Neutrophil (primary cell): Measurements from ENCODE around the gene SPINK6.

Experiments
- H3K27ac ChIP-seq: fragments of 200-600 bp; sonication (generic); 2 replicates; pipeline ENCODE4 v1.5.1; 2016; ENCODE audit warnings: mild to moderate bottlenecking, moderate library complexity
- H3K27me3 ChIP-seq: fragments of 200-600 bp; sonication (generic); 2 replicates; pipeline ENCODE4 v1.6.0; 2016; ENCODE audit warnings: mild to moderate bottlenecking
- H3K36me3 ChIP-seq: fragments of 200-600 bp; sonication (generic); 2 replicates; pipeline ENCODE4 v1.5.1; 2017
- H3K4me1 ChIP-seq, 2 experiments: fragments of 200-600 bp in 1 of 2; sonication (generic) in 1 of 2; 1 replicate in 1 of 2; 2 replicates in 1 of 2; pipeline versions ENCODE4 v1.5.1 to v1.6.1; 2013 to 2016; ENCODE audit warnings: low read depth in 1 of 2, low read length in 1 of 2, mild to moderate bottlenecking in 1 of 2, moderate library complexity in 1 of 2; ENCODE audit not compliant: control insufficient read depth in 1 of 2, insufficient read depth in 1 of 2
- H3K4me3 ChIP-seq, 2 experiments: fragments of 200-600 bp in 1 of 2; sonication (generic) in 1 of 2; 1 replicate in 1 of 2; 2 replicates in 1 of 2; pipeline ENCODE4 v1.5.1; 2013 to 2016; ENCODE audit warnings: low read depth in 1 of 2, low read length in 1 of 2, mild to moderate bottlenecking in 1 of 2, moderate library complexity in 1 of 2
- H3K9me3 ChIP-seq: fragments of 200-600 bp; sonication (generic); 2 replicates; pipeline ENCODE4 v1.5.1; 2016
- TF ChIP-seq, protein P1 (sequence below): fragments of 200-600 bp; sonication (generic); IDR thresholded peaks from 2 replicates; pipeline ENCODE4 v1.5.1; 2016; ENCODE audit warnings: antibody characterized with exemption

SPINK6 gene

DNA sequence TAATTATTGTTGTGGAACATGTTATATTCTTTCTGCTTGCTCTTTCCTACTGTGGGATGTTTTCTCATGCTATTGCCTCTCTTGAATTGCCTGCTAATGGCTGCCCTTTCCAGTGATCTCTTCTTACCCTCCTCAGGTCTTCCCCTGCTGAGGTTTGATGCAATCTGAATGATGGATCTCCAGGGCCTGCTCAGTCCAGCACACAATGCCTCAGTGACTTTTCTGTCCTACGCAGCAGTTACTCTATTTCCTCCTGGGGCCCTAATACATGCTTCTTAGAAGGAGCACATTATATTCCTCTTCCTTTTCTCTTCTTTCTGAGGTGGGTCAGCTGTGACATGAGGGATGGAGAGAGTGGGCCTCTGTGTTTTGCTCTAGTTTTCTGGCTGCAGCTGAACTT lies 34.6 kb upstream of the SPINK6 start, which contains the start of gene SPINK14:
SPINK14 (plus strand) TSS at position 301 of the 400 bp plus-strand sequence. CDS start 1,187 bp downstream, outside the sequence.
- Histone ChIP-seq H3K27me3 (no peaks in the 10 kb centered on the region), H3K4me1 (no peaks in the 10 kb centered on the region), H3K4me3 (no peak within 1 kb of the TSS), H3K9me3 (no peaks in the 10 kb centered on the region), H3K27ac (no peak within 1 kb of the TSS), H3K36me3 (no peaks in the 10 kb centered on the region)
- TF ChIP-seq, protein P1, sequence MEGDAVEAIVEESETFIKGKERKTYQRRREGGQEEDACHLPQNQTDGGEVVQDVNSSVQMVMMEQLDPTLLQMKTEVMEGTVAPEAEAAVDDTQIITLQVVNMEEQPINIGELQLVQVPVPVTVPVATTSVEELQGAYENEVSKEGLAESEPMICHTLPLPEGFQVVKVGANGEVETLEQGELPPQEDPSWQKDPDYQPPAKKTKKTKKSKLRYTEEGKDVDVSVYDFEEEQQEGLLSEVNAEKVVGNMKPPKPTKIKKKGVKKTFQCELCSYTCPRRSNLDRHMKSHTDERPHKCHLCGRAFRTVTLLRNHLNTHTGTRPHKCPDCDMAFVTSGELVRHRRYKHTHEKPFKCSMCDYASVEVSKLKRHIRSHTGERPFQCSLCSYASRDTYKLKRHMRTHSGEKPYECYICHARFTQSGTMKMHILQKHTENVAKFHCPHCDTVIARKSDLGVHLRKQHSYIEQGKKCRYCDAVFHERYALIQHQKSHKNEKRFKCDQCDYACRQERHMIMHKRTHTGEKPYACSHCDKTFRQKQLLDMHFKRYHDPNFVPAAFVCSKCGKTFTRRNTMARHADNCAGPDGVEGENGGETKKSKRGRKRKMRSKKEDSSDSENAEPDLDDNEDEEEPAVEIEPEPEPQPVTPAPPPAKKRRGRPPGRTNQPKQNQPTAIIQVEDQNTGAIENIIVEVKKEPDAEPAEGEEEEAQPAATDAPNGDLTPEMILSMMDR: no peak

- H3K36me3 ChIP-seq: no peaks in the 10 kb centered on the region
- H3K4me3 ChIP-seq: no peak overlapping the region
- H3K27me3 ChIP-seq: peaks cover 4% of the 10 kb centered on the region
- H3K9me3 ChIP-seq: no peaks in the 10 kb centered on the region
- TF ChIP-seq, protein P1: no peak
- no peaks in the 10 kb centered on the region for H3K4me1 ChIP-seq
- no peak overlapping the region for H3K27ac ChIP-seq
Measured at GRCh38 chr5:148172377-148172776, 30.5 kb upstream of the SPINK6 start.

DNA sequence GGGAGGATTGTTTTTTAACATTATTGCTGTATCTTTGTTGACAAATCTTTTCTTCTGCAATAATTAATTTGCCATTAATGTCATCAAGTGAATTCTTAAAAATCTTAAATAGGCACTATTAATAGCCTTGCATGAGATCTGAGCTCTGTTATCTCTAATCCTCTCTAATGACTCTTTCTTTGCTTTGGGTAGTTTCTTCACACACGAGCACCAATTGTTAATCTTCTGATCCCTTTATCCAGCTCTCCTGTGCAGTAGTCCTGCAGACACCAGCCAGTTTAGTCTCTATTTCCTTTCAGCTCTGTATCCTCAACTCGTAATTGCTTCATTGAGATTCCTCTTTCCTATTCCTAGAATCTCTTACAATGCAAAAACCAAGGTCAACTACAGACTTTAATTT lies 26.4 kb upstream of the SPINK6 start:
- H3K4me3 ChIP-seq: no peak overlapping the region
- no peaks in the 10 kb centered on the region for H3K36me3 ChIP-seq
- H3K27ac ChIP-seq: no peak overlapping the region
- peaks cover 5% of the 10 kb centered on the region for H3K27me3 ChIP-seq
- TF ChIP-seq, protein P1: no peak
- H3K4me1 ChIP-seq: no peaks in the 10 kb centered on the region
- no peaks in the 10 kb centered on the region for H3K9me3 ChIP-seq

- Histone ChIP-seq H3K27me3 (peaks cover 5% of the 10 kb centered on the region), H3K4me1 (no peaks in the 10 kb centered on the region), H3K9me3 (no peaks in the 10 kb centered on the region), H3K27ac (no peak overlapping the region), H3K36me3 (no peaks in the 10 kb centered on the region), H3K4me3 (no peak overlapping the region)
- TF ChIP-seq, protein P1: no peak
Measured at GRCh38 chr5:148177207-148177606, 25.6 kb upstream of the SPINK6 start.

DNA sequence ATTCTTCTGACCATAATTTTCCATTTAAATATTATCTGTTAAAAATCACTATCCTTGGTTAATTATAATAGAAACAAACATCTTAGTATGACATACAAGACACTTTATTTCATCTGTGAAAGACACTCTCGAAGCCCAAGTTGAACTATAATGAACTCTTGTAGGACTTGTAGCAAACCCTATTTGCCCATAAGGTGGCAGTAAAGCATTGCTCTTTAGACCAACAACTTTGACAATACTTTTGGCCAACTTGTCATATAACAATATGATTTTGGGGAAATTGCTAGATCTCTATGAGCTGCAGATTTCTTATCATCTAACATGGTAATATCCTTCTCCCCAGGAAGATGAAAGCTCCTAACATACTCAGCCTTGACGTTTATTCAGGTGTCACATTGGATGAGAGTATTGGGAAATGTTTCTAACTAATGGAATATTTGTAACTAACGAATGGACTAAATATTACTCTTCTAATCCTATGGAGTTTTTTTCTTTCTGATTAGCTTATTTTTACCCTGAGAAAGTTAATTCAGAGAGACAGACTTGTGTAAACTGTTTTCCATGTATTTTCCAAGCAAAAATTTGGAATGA lies 23.5 kb upstream of the SPINK6 start:
- H3K9me3 ChIP-seq: no peaks in the 10 kb centered on the region
- H3K27me3 ChIP-seq: peaks cover 5% of the 10 kb centered on the region
- TF ChIP-seq, protein P1: peak; percentile 75
- H3K4me3 ChIP-seq: no peak overlapping the region
- H3K36me3 ChIP-seq: no peaks in the 10 kb centered on the region
- H3K4me1 ChIP-seq: no peaks in the 10 kb centered on the region
- H3K27ac ChIP-seq: no peak overlapping the region
